Astrocyte (in vitro differentiated cells and primary cell): ENCODE results near the gene FRMD6.

Experiments
- CTCF ChIP-seq: IDR thresholded peaks from 2 replicates; pipeline ENCODE4 v1.5.1; 2011; ENCODE audit warnings: low read depth, mild to moderate bottlenecking, inconsistent platforms, low read length, moderate library complexity; ENCODE audit not compliant: insufficient read depth
- EZH2 ChIP-seq: IDR thresholded peaks from 2 replicates; pipeline ENCODE4 v1.6.1; 2012; ENCODE audit warnings: mild to moderate bottlenecking, low read length, inconsistent platforms; ENCODE audit not compliant: insufficient read depth

- TF ChIP-seq CTCF (no peak), EZH2 (no peak)
Observed at GRCh38 chr14:51717766-51718165, 66.1 kb downstream of the FRMD6 start.
